ENCODE results near the gene DGKI. TPM values are rescaled to one million over a fixed set of nuclear protein-coding genes. Genes with fewer than 3 reads are reported as not detected.

The DGKI gene
- total and polyA plus RNA-seq, 12 donors, result 0.12 to 4.6 (median 1.1) TPM

- Histone ChIP-seq H3K27ac (no peak overlapping the region), H3K4me1 (replicated peaks in 1 of 2) (peaks cover 6 to 21% of the 10 kb centered on the region in 2 donors), H3K4me3 (no peak overlapping the region), H3K36me3 (replicated peaks in 1 of 2) (peaks cover 0 to 36% of the 10 kb centered on the region in 2 donors), H3K27me3 (no peaks in the 10 kb centered on the region), H3K9me3 (replicated peaks in 1 of 3) (no peaks in the 10 kb centered on the region)
- TF ChIP-seq, protein P1, sequence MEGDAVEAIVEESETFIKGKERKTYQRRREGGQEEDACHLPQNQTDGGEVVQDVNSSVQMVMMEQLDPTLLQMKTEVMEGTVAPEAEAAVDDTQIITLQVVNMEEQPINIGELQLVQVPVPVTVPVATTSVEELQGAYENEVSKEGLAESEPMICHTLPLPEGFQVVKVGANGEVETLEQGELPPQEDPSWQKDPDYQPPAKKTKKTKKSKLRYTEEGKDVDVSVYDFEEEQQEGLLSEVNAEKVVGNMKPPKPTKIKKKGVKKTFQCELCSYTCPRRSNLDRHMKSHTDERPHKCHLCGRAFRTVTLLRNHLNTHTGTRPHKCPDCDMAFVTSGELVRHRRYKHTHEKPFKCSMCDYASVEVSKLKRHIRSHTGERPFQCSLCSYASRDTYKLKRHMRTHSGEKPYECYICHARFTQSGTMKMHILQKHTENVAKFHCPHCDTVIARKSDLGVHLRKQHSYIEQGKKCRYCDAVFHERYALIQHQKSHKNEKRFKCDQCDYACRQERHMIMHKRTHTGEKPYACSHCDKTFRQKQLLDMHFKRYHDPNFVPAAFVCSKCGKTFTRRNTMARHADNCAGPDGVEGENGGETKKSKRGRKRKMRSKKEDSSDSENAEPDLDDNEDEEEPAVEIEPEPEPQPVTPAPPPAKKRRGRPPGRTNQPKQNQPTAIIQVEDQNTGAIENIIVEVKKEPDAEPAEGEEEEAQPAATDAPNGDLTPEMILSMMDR (IDR thresholded peaks at IDR 0.05), result no peak
- TF ChIP-seq POLR2A (IDR thresholded peaks at IDR 0.05), result no peak
- 78 to 81% (median 80%) methylated on average over 5 of the region's 5 CpGs for WGBS, 4 donors
- no peak for DNase-seq
- intact Hi-C loops (cut with DNase I), result no loop called here
These were observed 30.4 kb upstream of the DGKI start for GRCh38 chr7:137877027-137877675.

GRCh38 chr7:137875746-137876145 lies 29.0 kb upstream of the DGKI start:
- Histone ChIP-seq H3K9me3 (replicated peaks in 1 of 3) (no peaks in the 10 kb centered on the region), H3K4me3 (no peak overlapping the region), H3K4me1 (replicated peaks in 1 of 2) (peaks cover 6 to 21% of the 10 kb centered on the region in 2 donors), H3K27ac (peak overlapping the region in 3 of 5 donors; percentile 22 to 72 (median 41)), H3K36me3 (replicated peaks in 1 of 2) (peaks cover 0 to 23% of the 10 kb centered on the region in 2 donors), H3K27me3 (no peaks in the 10 kb centered on the region)
- intact Hi-C loops (cut with DNase I), result no loop called here
- no peak for TF ChIP-seq POLR2A (IDR thresholded peaks at IDR 0.05)
- TF ChIP-seq, protein P1 (IDR thresholded peaks at IDR 0.05), result no peak
- 90 to 96% (median 95%) methylated on average over 4 of the region's 4 CpGs for WGBS, 4 donors
- DNase-seq, result no peak

- Histone ChIP-seq H3K36me3 (replicated peaks in 1 of 2) (peaks cover 0 to 10% of the 10 kb centered on the region in 2 donors), H3K27me3 (no peaks in the 10 kb centered on the region), H3K4me3 (no peak overlapping the region), H3K27ac (peak overlapping the region in 3 of 5 donors; percentile 36 to 73 (median 72)), H3K9me3 (replicated peaks in 1 of 3) (no peaks in the 10 kb centered on the region), H3K4me1 (replicated peaks in 1 of 2) (peaks cover 6 to 21% of the 10 kb centered on the region in 2 donors)
- TF ChIP-seq POLR2A (IDR thresholded peaks at IDR 0.05), result no peak
- TF ChIP-seq, protein P1 (IDR thresholded peaks at IDR 0.05), result no peak
- 30 to 41% (median 32%) methylated on average over 7 of the region's 7 CpGs for WGBS, 4 donors
- intact Hi-C loops (cut with DNase I), result no loop called here
- peak in 3 of 7 donors; percentile 32 to 55 (median 41) for DNase-seq
These were observed 27.4 kb upstream of the DGKI start for GRCh38 chr7:137873979-137874777.

DNA sequence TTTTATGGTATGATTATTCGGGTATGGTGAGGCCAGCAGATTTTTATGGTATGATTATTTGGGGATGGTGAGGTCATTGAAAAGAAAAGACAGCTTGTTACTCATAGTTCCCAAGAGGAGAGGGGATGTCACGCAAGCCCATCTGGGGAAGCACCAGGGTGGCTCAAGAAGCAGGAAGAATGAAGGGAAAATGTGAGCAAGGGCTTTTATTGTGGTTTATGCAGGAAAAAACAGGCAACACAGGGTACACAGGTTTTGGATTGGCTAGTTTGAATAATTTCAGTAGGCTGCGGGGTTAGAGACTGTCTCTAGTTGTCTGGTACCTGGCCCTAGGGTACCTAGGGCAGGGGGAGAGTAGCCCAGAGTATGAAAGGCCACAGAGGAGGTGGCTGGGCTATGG lies 26.8 kb upstream of the DGKI start:
- intact Hi-C loops (cut with DNase I), result no loop called here
- WGBS, 4 donors, result 91 to 98% (median 94%) methylated on average over 3 of the region's 3 CpGs
- no peak for DNase-seq
- TF ChIP-seq, protein P1 (IDR thresholded peaks at IDR 0.05), result no peak
- TF ChIP-seq POLR2A (IDR thresholded peaks at IDR 0.05), result no peak
- no peak overlapping the region for H3K4me3 ChIP-seq
- H3K4me1 ChIP-seq (replicated peaks in 1 of 2), result peaks cover 6 to 21% of the 10 kb centered on the region in 2 donors
- H3K36me3 ChIP-seq (replicated peaks in 1 of 2), result peaks cover 0 to 4% of the 10 kb centered on the region in 2 donors
- H3K27ac ChIP-seq, result peak overlapping the region in 3 of 5 donors; percentile 36 to 73 (median 72)
- H3K27me3 ChIP-seq, result no peaks in the 10 kb centered on the region
- H3K9me3 ChIP-seq (replicated peaks in 1 of 3), result no peaks in the 10 kb centered on the region
